Vagina (tissue), 2 donors: ENCODE measurements around the gene LYL1.

Source experiments
- CTCF ChIP-seq, 3 experiments: fragments of 450-650 bp in 2 of 3; fragments of 200-600 bp in 1 of 3; sonication (generic) in 1 of 3; IDR thresholded peaks; one replicate each; pipeline ENCODE4 v1.5.1; 2017 to 2019; ENCODE audit warnings: antibody characterized with exemption in 3 of 3, mild to moderate bottlenecking in 2 of 3, moderate library complexity in 2 of 3
- POLR2A ChIP-seq, 2 donors: fragments of 450-650 bp; IDR thresholded peaks; one replicate each; pipeline ENCODE4 v1.6.1; 2017; ENCODE audit warnings: antibody characterized with exemption in 2 of 2, mild to moderate bottlenecking in 2 of 2, moderate library complexity in 2 of 2
- POLR2AphosphoS5 ChIP-seq, 2 donors: sonication (generic); formaldehyde crosslinking; IDR thresholded peaks; one replicate each; pipeline ENCODE4 v1.9.0; 2017; ENCODE audit warnings: antibody characterized with exemption in 2 of 2, mild to moderate bottlenecking in 2 of 2, low read depth in 1 of 2; ENCODE audit not compliant: insufficient read depth in 1 of 2

- TF ChIP-seq CTCF (IDR thresholded peaks at IDR 0.05): no peak
- no peak for TF ChIP-seq POLR2A (IDR thresholded peaks at IDR 0.05)
- no peak for TF ChIP-seq POLR2AphosphoS5 (IDR thresholded peaks at IDR 0.05; ENCODE audit: insufficient read depth in 1 of 2, low read depth in 1 of 2)
Observed at GRCh38 chr19:13132471-13133180, 30.0 kb upstream of the LYL1 start.
